ENCODE data around the gene ATP13A2. TPM values are rescaled to one million over a fixed set of nuclear protein-coding genes. Genes with fewer than 3 reads are reported as not detected.

ATP13A2 gene
- total RNA-seq, 1 donor from 2014 or later, result 47.6 TPM

- no peaks in the 10 kb centered on the region for H3K9me3 Mint-ChIP-seq
- H3K27ac Mint-ChIP-seq, result no peak overlapping the region
- no peaks in the 10 kb centered on the region for H3K36me3 Mint-ChIP-seq (ENCODE audit: low read depth)
- H3K27me3 Mint-ChIP-seq (ENCODE audit: low read depth), result peaks cover 26% of the 10 kb centered on the region
- DNase-seq (ENCODE audit: low spot score), result no peak
- intact Hi-C loops (cut with micrococcal nuclease), result no loop called here
- H3K4me1 Mint-ChIP-seq (ENCODE audit: low read depth), result no peaks in the 10 kb centered on the region
- no peak overlapping the region for H3K4me3 Mint-ChIP-seq (ENCODE audit: low read depth)
Observed at GRCh38 chr1:16978567-16979474, 32.9 kb downstream of the ATP13A2 start.

GRCh38 chr1:16978139-16978538 is 33.6 kb downstream of the ATP13A2 start:
- no peak overlapping the region for H3K4me3 Mint-ChIP-seq (ENCODE audit: low read depth)
- H3K27me3 Mint-ChIP-seq (ENCODE audit: low read depth), result peaks cover 22% of the 10 kb centered on the region
- no peaks in the 10 kb centered on the region for H3K9me3 Mint-ChIP-seq
- H3K4me1 Mint-ChIP-seq (ENCODE audit: low read depth), result no peaks in the 10 kb centered on the region
- no peak for DNase-seq (ENCODE audit: low spot score)
- intact Hi-C loops (cut with micrococcal nuclease), result no loop called here
- H3K36me3 Mint-ChIP-seq (ENCODE audit: low read depth), result no peaks in the 10 kb centered on the region
- no peak overlapping the region for H3K27ac Mint-ChIP-seq

GRCh38 chr1:16977377-16977776 is 34.4 kb downstream of the ATP13A2 start:
- Mint-ChIP-seq H3K27me3 (ENCODE audit: low read depth) (peaks cover 19% of the 10 kb centered on the region), H3K4me1 (ENCODE audit: low read depth) (no peaks in the 10 kb centered on the region), H3K36me3 (ENCODE audit: low read depth) (no peaks in the 10 kb centered on the region), H3K9me3 (no peaks in the 10 kb centered on the region), H3K4me3 (ENCODE audit: low read depth) (no peak overlapping the region), H3K27ac (no peak overlapping the region)
- DNase-seq (ENCODE audit: low spot score), result no peak
- intact Hi-C loops (cut with micrococcal nuclease), result no loop called here

DNA sequence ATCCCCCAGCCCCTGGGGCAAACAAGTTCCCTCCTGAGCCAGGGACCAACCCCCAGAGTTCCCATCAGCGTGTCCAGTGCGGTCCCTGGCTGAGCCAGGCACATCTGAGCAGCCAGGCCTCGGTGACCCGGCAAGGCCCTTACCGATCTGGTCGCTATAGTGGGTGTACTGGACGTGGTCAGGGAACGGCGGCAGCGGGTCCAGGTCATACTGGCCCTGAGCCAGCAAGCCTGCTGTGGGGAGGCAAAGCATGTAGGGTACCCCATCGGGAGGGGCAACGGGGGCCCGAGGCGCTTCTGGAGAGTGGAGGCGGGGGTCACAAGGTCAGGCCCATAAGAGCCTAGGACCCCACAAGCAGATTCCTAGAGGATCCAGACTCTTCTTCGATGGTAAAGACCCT is 34.8 kb downstream of the ATP13A2 start:
- Mint-ChIP-seq H3K27ac (no peak overlapping the region), H3K36me3 (ENCODE audit: low read depth) (no peaks in the 10 kb centered on the region)
- intact Hi-C loops (cut with micrococcal nuclease), result no loop called here

DNA sequence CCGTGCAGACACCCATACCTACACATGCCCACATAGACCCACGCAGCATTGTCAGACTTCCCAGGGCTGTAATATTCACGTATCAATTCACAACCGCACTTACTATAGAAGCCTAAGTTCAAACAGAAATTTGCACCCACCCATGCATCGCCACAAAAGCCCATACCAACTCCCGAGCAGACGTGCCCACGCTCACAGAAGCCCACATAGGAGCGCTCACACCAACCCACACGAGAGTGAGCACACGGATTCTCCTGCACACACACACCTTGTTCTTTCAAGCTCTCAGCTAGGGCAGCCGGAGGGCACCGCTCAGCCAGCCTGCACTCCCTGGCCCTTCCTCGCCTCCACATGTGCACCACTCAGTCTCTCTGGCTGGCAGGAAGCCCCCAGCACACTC is 35.9 kb downstream of the ATP13A2 start:
- H3K4me1 Mint-ChIP-seq (ENCODE audit: low read depth), result no peaks in the 10 kb centered on the region
- DNase-seq (ENCODE audit: low spot score), result no peak
- H3K27ac Mint-ChIP-seq, result no peak overlapping the region
- H3K27me3 Mint-ChIP-seq (ENCODE audit: low read depth), result peaks cover 10% of the 10 kb centered on the region
- H3K36me3 Mint-ChIP-seq (ENCODE audit: low read depth), result no peaks in the 10 kb centered on the region
- H3K4me3 Mint-ChIP-seq (ENCODE audit: low read depth), result no peak overlapping the region
- intact Hi-C loops (cut with micrococcal nuclease), result no loop called here
- H3K9me3 Mint-ChIP-seq, result no peaks in the 10 kb centered on the region

More for the DNA sequence above, 34.8 kb downstream of the ATP13A2 start:
- no peaks in the 10 kb centered on the region for H3K4me1 Mint-ChIP-seq (ENCODE audit: low read depth)
- no peaks in the 10 kb centered on the region for H3K9me3 Mint-ChIP-seq
- DNase-seq (ENCODE audit: low spot score), result no peak
- no peak overlapping the region for H3K4me3 Mint-ChIP-seq (ENCODE audit: low read depth)
- H3K27me3 Mint-ChIP-seq (ENCODE audit: low read depth), result peaks cover 19% of the 10 kb centered on the region

- intact Hi-C loops (cut with micrococcal nuclease), result no loop called here
- Mint-ChIP-seq H3K9me3 (no peaks in the 10 kb centered on the region), H3K36me3 (ENCODE audit: low read depth) (no peaks in the 10 kb centered on the region), H3K4me1 (ENCODE audit: low read depth) (no peaks in the 10 kb centered on the region), H3K4me3 (ENCODE audit: low read depth) (no peak overlapping the region), H3K27ac (no peak overlapping the region), H3K27me3 (ENCODE audit: low read depth) (peaks cover 7% of the 10 kb centered on the region)
- no peak for DNase-seq (ENCODE audit: low spot score)
Observed at GRCh38 chr1:16975211-16975610, 36.5 kb downstream of the ATP13A2 start.

DNA sequence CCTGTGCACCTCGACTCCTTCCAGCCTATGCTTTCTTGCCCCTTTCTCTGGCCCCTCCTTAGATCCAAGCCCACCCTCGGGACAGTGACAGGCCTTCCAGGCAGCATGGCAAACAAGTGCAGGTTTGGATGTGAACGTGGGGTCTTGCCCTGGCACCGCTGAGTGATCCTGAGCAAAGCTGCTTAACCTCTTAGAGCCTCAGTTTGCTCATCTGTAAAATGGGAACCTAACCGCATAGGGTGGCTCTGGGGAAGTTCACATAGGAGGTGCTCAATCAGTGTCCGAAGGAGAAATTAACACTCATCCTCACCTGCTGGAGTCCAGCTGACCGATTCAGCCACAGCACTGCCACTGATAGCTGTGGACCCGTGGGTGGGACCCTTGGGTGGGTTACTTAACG is 38.5 kb downstream of the ATP13A2 start:
- intact Hi-C loops (cut with micrococcal nuclease), result no loop called here
- H3K9me3 Mint-ChIP-seq, result no peaks in the 10 kb centered on the region

GRCh38 chr1:16972189-16972895 is 39.4 kb downstream of the ATP13A2 start:
- Mint-ChIP-seq H3K4me1 (ENCODE audit: low read depth) (no peaks in the 10 kb centered on the region), H3K4me3 (ENCODE audit: low read depth) (no peak overlapping the region), H3K27ac (no peak overlapping the region)

More for the DNA sequence above, 38.5 kb downstream of the ATP13A2 start:
- H3K36me3 Mint-ChIP-seq (ENCODE audit: low read depth), result no peaks in the 10 kb centered on the region
- H3K4me3 Mint-ChIP-seq (ENCODE audit: low read depth), result no peak overlapping the region
- H3K4me1 Mint-ChIP-seq (ENCODE audit: low read depth), result no peaks in the 10 kb centered on the region
- no peak overlapping the region for H3K27ac Mint-ChIP-seq
- no peak for DNase-seq (ENCODE audit: low spot score)
- H3K27me3 Mint-ChIP-seq (ENCODE audit: low read depth), result peaks cover 2% of the 10 kb centered on the region

GRCh38 chr1:16971341-16972188 is 40.2 kb downstream of the ATP13A2 start:
- no peak for DNase-seq (ENCODE audit: low spot score)
- Mint-ChIP-seq H3K27me3 (ENCODE audit: low read depth) (no peaks in the 10 kb centered on the region), H3K4me3 (ENCODE audit: low read depth) (no peak overlapping the region), H3K4me1 (ENCODE audit: low read depth) (no peaks in the 10 kb centered on the region), H3K27ac (no peak overlapping the region), H3K9me3 (no peaks in the 10 kb centered on the region), H3K36me3 (ENCODE audit: low read depth) (no peaks in the 10 kb centered on the region)
- intact Hi-C loops (cut with micrococcal nuclease), result no loop called here

More at GRCh38 chr1:16972189-16972895, 39.4 kb downstream of the ATP13A2 start:
- no peaks in the 10 kb centered on the region for H3K27me3 Mint-ChIP-seq (ENCODE audit: low read depth)
- H3K9me3 Mint-ChIP-seq, result no peaks in the 10 kb centered on the region
- no peaks in the 10 kb centered on the region for H3K36me3 Mint-ChIP-seq (ENCODE audit: low read depth)
- intact Hi-C loops (cut with micrococcal nuclease), result no loop called here
- no peak for DNase-seq (ENCODE audit: low spot score)

DNA sequence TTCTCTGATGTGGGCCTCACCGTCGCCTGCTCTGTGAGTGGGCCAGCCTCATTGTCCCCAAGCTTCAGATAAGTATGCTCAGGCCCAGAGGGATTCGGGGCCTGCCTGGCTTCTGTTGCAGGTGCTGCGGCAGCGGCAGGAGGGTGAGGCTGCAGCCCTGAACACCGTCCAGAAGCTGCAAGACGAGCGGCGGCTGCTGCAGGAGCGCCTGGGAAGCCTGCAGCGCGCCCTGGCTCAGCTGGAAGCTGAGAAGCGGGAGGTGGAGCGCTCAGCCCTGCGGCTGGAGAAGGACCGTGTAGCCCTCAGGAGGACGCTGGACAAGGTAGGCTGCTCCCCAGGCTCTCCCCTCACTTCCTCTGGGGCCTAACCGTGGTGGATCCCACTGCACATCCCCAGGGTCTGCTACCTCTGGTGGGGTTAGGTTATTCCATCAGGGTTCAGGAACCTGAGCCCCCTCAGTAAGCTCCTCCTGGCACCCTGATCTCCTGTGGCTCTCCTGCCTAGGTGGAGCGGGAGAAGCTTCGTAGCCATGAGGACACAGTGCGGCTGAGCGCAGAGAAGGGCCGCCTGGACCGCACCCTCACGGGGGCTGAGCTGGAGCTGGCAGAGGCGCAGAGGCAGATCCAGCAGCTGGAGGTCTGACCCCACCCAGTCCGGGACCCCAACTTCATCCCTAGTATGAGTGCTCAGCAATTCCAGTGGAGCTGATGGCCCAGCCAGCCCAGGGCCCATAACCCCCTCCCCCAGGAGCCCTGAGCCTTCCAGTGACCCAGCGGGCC is 41.4 kb downstream of the ATP13A2 start:
- DNase-seq (ENCODE audit: low spot score), result no peak
- Mint-ChIP-seq H3K4me3 (ENCODE audit: low read depth) (no peak overlapping the region), H3K4me1 (ENCODE audit: low read depth) (no peaks in the 10 kb centered on the region), H3K27ac (no peak overlapping the region), H3K36me3 (ENCODE audit: low read depth) (no peaks in the 10 kb centered on the region), H3K27me3 (ENCODE audit: low read depth) (no peaks in the 10 kb centered on the region), H3K9me3 (no peaks in the 10 kb centered on the region)
- intact Hi-C loops (cut with micrococcal nuclease), result no loop called here

DNA sequence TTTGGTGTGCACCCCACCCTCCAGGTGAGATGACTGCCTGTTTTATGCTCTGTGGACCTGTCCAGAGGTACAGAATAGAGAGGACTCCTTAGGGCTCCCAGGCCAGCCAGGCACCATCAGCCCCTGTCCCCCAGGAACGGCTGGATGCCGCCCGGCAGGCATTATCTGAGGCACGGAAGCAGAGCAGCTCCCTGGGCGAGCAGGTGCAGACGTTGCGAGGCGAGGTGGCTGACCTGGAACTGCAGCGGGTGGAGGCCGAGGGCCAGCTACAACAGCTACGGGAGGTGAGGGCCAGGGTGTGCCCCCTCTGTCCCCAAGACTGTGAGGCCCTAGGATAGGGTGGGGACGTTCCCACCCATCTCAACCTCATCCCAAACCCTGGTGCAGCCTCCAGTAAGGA is 42.1 kb downstream of the ATP13A2 start:
- intact Hi-C loops (cut with micrococcal nuclease), result loop anchor here (10.0 kb wide), 1 partner anchor 45 kb away; the partner anchor contains the start of gene ATP13A2
- no peaks in the 10 kb centered on the region for H3K36me3 Mint-ChIP-seq (ENCODE audit: low read depth)
- no peak for DNase-seq (ENCODE audit: low spot score)
- no peak overlapping the region for H3K4me3 Mint-ChIP-seq (ENCODE audit: low read depth)
- no peaks in the 10 kb centered on the region for H3K9me3 Mint-ChIP-seq
- no peaks in the 10 kb centered on the region for H3K4me1 Mint-ChIP-seq (ENCODE audit: low read depth)
- H3K27ac Mint-ChIP-seq, result no peak overlapping the region
- no peaks in the 10 kb centered on the region for H3K27me3 Mint-ChIP-seq (ENCODE audit: low read depth)

DNA sequence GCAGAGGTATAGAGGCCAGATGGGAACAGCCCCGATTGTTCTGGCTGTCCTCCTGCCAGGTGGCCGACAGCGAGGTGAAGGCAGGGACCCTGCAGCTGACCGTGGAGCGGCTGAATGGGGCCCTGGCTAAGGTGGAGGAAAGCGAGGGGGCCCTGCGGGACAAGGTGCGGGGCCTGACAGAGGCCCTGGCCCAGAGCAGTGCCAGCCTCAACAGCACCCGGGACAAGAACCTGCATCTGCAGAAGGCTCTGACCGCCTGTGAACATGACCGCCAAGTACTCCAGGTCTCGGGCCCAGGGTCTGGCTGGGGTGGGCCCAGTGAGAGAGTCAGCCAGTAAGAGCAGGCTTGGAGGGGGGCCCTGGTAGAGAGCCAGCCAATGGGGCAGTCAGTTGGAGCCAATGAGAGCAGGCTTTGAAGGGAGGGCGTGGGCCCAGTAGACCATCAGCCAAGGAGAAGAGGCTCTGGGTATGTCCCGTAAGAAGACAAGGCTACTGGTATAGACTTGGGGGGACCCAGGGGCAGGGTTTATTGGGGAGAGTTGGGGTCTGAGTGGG is 42.6 kb downstream of the ATP13A2 start:
- no peaks in the 10 kb centered on the region for H3K27me3 Mint-ChIP-seq (ENCODE audit: low read depth)
- no peaks in the 10 kb centered on the region for H3K4me1 Mint-ChIP-seq (ENCODE audit: low read depth)
- DNase-seq (ENCODE audit: low spot score), result no peak
- H3K27ac Mint-ChIP-seq, result no peak overlapping the region
- intact Hi-C loops (cut with micrococcal nuclease), result loop anchor here (10.0 kb wide), 1 partner anchor 46 kb away; the partner anchor contains the start of gene ATP13A2
- no peak overlapping the region for H3K4me3 Mint-ChIP-seq (ENCODE audit: low read depth)
- no peaks in the 10 kb centered on the region for H3K36me3 Mint-ChIP-seq (ENCODE audit: low read depth)
- H3K9me3 Mint-ChIP-seq, result no peaks in the 10 kb centered on the region
